B cell (primary cell): ENCODE measurements around the gene PDLIM7. TPM values are rescaled to one million over a fixed set of nuclear protein-coding genes. Genes with fewer than 3 reads are reported as not detected.

Experiments
- ATAC-seq: fragments of 200-7000 bp; cut with Tn5 transposase; one replicate; pipeline ENCODE4 v1.10.0; 2021; ENCODE audit warnings: low read depth, mild to moderate bottlenecking, moderate number of reproducible peaks, moderate library complexity
- CTCF ChIA-PET: fragments of 350-600 bp; sonication (Branson Sonifier 250); formaldehyde crosslinking; loops from one replicate; lab custom pipeline; 2021; ENCODE audit warnings: antibody characterized with exemption, inconsistent platforms; lab: Charles Lee
- POLR2A ChIA-PET: fragments of 350-600 bp; sonication (Branson Sonifier 250); formaldehyde crosslinking; loops from one replicate; lab custom pipeline; 2021; ENCODE audit warnings: antibody characterized with exemption; lab: Charles Lee
- DNase-seq: peaks from one replicate; pipeline ENCODE4 v3.0.0; 2013
- H2AFZ ChIP-seq: 2 replicates; pipeline ENCODE4 v1.6.1; 2012; ENCODE audit warnings: mild to moderate bottlenecking, low read depth, low read length; ENCODE audit not compliant: insufficient read depth, poor library complexity, severe bottlenecking
- H3K27ac ChIP-seq, 2 donors: 1 replicate in 1 of 2; 2 replicates in 1 of 2; pipeline ENCODE4 v1.5.1; 2012 to 2013; ENCODE audit warnings: low read length in 2 of 2, mild to moderate bottlenecking in 2 of 2, moderate library complexity in 1 of 2
- H3K27me3 ChIP-seq, 4 experiments: fragments of 200-600 bp in 1 of 4; sonication (generic) in 1 of 4; replicated peaks in 1 of 4; 1 replicate in 2 of 4; 2 replicates in 2 of 4; pipeline versions ENCODE4 v1.6.1 to v1.7.0; 2013 to 2016; ENCODE audit warnings: low read length in 3 of 4, mild to moderate bottlenecking in 2 of 4, mixed read lengths in 1 of 4, moderate library complexity in 1 of 4; ENCODE audit not compliant: insufficient read depth in 4 of 4, control insufficient read depth in 3 of 4; ENCODE audit errors: control extremely low read depth in 1 of 4
- H3K36me3 ChIP-seq, 2 experiments: replicated peaks in 1 of 2; 1 replicate in 1 of 2; 2 replicates in 1 of 2; pipeline versions ENCODE4 v1.6.1 to v1.7.1; 2013; ENCODE audit warnings: low read length in 1 of 2; ENCODE audit not compliant: insufficient read depth in 2 of 2, control insufficient read depth in 1 of 2; ENCODE audit errors: control extremely low read depth in 1 of 2, extremely low read depth in 1 of 2
- H3K4me1 ChIP-seq, 2 donors: fragments of 200-600 bp in 1 of 2; sonication (generic) in 1 of 2; 1 replicate in 1 of 2; 2 replicates in 1 of 2; pipeline versions ENCODE4 v1.5.1 to v1.6.1; 2013 to 2017; ENCODE audit warnings: low read length in 2 of 2; ENCODE audit not compliant: control insufficient read depth in 2 of 2, insufficient read depth in 2 of 2
- H3K4me2 ChIP-seq: replicated peaks from 2 replicates; pipeline ENCODE3; 2012; ENCODE audit warnings: mild to moderate bottlenecking, low read depth, low read length; ENCODE audit not compliant: poor library complexity, severe bottlenecking
- H3K4me3 ChIP-seq, 5 experiments: fragments of 200-600 bp in 1 of 5; sonication (generic) in 1 of 5; 1 replicate in 3 of 5; 2 replicates in 2 of 5; pipeline versions ENCODE4 v1.5.1 to v1.7.0; 2011 to 2016; ENCODE audit warnings: low read length in 4 of 5, mild to moderate bottlenecking in 4 of 5, low read depth in 2 of 5, control low read depth in 1 of 5, moderate library complexity in 1 of 5; ENCODE audit not compliant: insufficient read depth in 1 of 5; ENCODE audit errors: control extremely low read depth in 1 of 5, extremely low read depth in 1 of 5
- H3K79me2 ChIP-seq: fragments of 200-600 bp; sonication (generic); one replicate; pipeline ENCODE4 v1.6.0; 2016; ENCODE audit warnings: low read length; ENCODE audit not compliant: control insufficient read depth, insufficient read depth
- H3K9ac ChIP-seq: fragments of 200-600 bp; sonication (generic); 2 replicates; pipeline ENCODE4 v1.6.1; 2017; ENCODE audit warnings: mild to moderate bottlenecking, low read length, moderate library complexity
- H3K9me3 ChIP-seq, 3 donors: one replicate each; pipeline versions ENCODE4 v1.6.1 to v1.7.1; 2013; ENCODE audit warnings: low read length in 2 of 3; ENCODE audit not compliant: control insufficient read depth in 2 of 3, insufficient read depth in 1 of 3; ENCODE audit errors: control extremely low read depth in 1 of 3
- H4K20me1 ChIP-seq: 2 replicates; pipeline ENCODE4 v1.6.0; 2012; ENCODE audit warnings: mild to moderate bottlenecking, low read length; ENCODE audit not compliant: insufficient read depth, control insufficient read depth, poor library complexity, severe bottlenecking
- H3K27ac Mint-ChIP-seq: one replicate; pipeline ENCODE4 v1.8.0; 2021; ENCODE audit warnings: mixed read lengths
- H3K27me3 Mint-ChIP-seq: one replicate; pipeline ENCODE4 v1.8.0; 2021; ENCODE audit warnings: mixed read lengths
- H3K4me1 Mint-ChIP-seq: one replicate; pipeline ENCODE4 v1.8.0; 2021; ENCODE audit warnings: mixed read lengths
- H3K4me3 Mint-ChIP-seq: one replicate; pipeline ENCODE4 v1.8.0; 2021; ENCODE audit warnings: mixed read lengths
- H3K9me3 Mint-ChIP-seq: one replicate; pipeline ENCODE4 v1.8.0; 2022; ENCODE audit warnings: mixed read lengths; ENCODE audit not compliant: insufficient read depth
- EZH2 ChIP-seq: IDR thresholded peaks from 2 replicates; pipeline ENCODE4 v1.6.1; 2012; ENCODE audit warnings: borderline replicate concordance, low read depth, mild to moderate bottlenecking, moderate library complexity, low read length; ENCODE audit not compliant: insufficient read depth, poor library complexity, severe bottlenecking
- WGBS: methylation state at CpG from one replicate; pipeline ENCODE4 v1.1.5; 2013; ENCODE audit warnings: missing lambda C conversion rate; ENCODE audit not compliant: insufficient coverage; 5-methylcytosine and 5-hydroxymethylcytosine counted together
- intact Hi-C: fragments of 100-400 bp; cut with micrococcal nuclease; formaldehyde crosslinking; loops from one replicate; pipeline ENCODE4 v1.10.0; 2022
- polyA plus RNA-seq: library from polyadenylated mRNA; depleted of rRNA; stranded (reverse); fragments of >200 nt; gene quantifications from 2 replicates; pipeline ENCODE4 v1.2.3, GENCODE V29; 2012
- total RNA-seq, 2 donors: library from RNA; stranded (reverse); fragments of 120-200 nt in 1 of 2; gene quantifications; 1 replicate in 1 of 2; 2 replicates in 1 of 2; pipeline versions ENCODE4 v1.2.3 to v1.2.4, GENCODE V29; 2013 to 2022
- TF ChIP-seq, protein P1 (sequence below): fragments of 200-600 bp; IDR thresholded peaks from one replicate; pipeline ENCODE4 v1.8.0; 2022; ENCODE audit warnings: antibody characterized with exemption, mild to moderate bottlenecking

The PDLIM7 gene
- total and polyA plus RNA-seq, 2 donors (not counting 1 experiment from before 2014, with no cell fraction given) = 23.9 to 25.8 TPM

DNA sequence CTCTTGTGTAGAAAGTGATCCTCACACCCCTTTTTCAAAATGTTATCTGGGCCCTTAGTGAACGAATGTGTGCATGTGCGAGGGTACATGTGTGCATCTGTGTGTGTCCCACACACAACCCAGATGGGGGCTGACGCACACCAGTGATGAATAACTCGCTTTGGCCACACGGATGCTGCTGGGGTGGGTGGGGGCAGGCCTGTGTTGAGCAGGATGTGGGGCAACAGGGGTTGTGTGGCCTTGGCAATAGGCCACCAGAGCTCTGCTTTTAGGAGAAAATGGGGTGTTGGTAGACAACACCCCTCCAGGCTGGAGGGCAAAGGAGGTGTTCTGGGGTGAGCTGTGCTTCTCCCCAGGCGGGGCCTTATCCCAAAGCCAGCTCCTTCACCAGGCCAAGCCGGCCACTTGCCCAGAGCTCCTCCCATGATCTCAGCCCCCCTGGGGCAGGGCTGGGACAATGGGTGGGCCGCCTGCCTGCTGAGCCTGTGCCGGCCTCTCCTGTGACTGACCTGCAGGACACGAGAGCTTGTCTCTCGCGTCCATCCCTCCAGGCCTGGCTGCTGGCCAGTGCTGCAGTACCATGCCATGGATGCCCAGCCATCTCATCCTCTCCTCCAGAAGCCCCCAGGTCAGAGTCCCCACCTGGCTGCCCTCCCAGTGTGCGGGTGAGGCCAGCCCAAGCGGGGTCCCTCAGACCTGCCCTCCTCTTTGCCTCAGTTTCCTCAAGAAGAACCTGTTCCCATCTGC is 25.6 kb downstream of the PDLIM7 start:
- no peaks in the 10 kb centered on the region for H3K36me3 ChIP-seq
- peaks cover 0 to 24% (median 7%) of the 10 kb centered on the region in 4 experiments for H3K27me3 ChIP-seq
- no peak overlapping the region for H2AFZ ChIP-seq
- DNase-seq (no peak), ATAC-seq (no peak)
- peaks cover 11% of the 10 kb centered on the region for H4K20me1 ChIP-seq
- peak overlapping the region; percentile 96 for H3K4me2 ChIP-seq
- H3K79me2 ChIP-seq = no peaks in the 10 kb centered on the region
- ChIA-PET CTCF (interaction anchor here (0.9 to 2.4 kb wide), 6 partner anchors 15 to 103 kb away, joined by 3 to 10 read pairs (median 4); no protein-coding TSS in a partner anchor), POLR2A (no interaction called here)
- H3K4me3 ChIP-seq = peak overlapping the region in 1 of 5 experiments; percentile 60
- H3K27ac ChIP-seq = no peak overlapping the region
- intact Hi-C loops = no loop called here
- H3K9ac ChIP-seq = no peak overlapping the region
- WGBS = 85% methylated on average over 12 of the region's 14 CpGs
- TF ChIP-seq EZH2 = no peak
- TF ChIP-seq, protein P1, sequence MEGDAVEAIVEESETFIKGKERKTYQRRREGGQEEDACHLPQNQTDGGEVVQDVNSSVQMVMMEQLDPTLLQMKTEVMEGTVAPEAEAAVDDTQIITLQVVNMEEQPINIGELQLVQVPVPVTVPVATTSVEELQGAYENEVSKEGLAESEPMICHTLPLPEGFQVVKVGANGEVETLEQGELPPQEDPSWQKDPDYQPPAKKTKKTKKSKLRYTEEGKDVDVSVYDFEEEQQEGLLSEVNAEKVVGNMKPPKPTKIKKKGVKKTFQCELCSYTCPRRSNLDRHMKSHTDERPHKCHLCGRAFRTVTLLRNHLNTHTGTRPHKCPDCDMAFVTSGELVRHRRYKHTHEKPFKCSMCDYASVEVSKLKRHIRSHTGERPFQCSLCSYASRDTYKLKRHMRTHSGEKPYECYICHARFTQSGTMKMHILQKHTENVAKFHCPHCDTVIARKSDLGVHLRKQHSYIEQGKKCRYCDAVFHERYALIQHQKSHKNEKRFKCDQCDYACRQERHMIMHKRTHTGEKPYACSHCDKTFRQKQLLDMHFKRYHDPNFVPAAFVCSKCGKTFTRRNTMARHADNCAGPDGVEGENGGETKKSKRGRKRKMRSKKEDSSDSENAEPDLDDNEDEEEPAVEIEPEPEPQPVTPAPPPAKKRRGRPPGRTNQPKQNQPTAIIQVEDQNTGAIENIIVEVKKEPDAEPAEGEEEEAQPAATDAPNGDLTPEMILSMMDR = no peak
- H3K9me3 ChIP-seq = no peaks in the 10 kb centered on the region
- Mint-ChIP-seq H3K27me3 (peaks cover 13% of the 10 kb centered on the region), H3K4me1 (peaks cover 17% of the 10 kb centered on the region), H3K4me3 (peak overlapping the region; percentile 61), H3K27ac (no peak overlapping the region), H3K9me3 (no peaks in the 10 kb centered on the region)
- peaks cover 7 to 15% of the 10 kb centered on the region in 2 donors for H3K4me1 ChIP-seq
